HTERT RPE-1 (cell line): ENCODE results near the gene MGAT3.
"Not testable (repeated sequence)": the region's sequence is repeated elsewhere in the genome, so short reads cannot be mapped to it uniquely, and the experiment has no call there.

ENCODE experiments used
- in situ Hi-C: fragments of 300-500 bp; cut with MboI; formaldehyde crosslinking; loops from 4 replicates; pipeline ENCODE4 v1.14.3; 2020; ENCODE audit warnings: low sequenced_read_pairs

Gene MGAT3, protein sequence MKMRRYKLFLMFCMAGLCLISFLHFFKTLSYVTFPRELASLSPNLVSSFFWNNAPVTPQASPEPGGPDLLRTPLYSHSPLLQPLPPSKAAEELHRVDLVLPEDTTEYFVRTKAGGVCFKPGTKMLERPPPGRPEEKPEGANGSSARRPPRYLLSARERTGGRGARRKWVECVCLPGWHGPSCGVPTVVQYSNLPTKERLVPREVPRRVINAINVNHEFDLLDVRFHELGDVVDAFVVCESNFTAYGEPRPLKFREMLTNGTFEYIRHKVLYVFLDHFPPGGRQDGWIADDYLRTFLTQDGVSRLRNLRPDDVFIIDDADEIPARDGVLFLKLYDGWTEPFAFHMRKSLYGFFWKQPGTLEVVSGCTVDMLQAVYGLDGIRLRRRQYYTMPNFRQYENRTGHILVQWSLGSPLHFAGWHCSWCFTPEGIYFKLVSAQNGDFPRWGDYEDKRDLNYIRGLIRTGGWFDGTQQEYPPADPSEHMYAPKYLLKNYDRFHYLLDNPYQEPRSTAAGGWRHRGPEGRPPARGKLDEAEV

DNA sequence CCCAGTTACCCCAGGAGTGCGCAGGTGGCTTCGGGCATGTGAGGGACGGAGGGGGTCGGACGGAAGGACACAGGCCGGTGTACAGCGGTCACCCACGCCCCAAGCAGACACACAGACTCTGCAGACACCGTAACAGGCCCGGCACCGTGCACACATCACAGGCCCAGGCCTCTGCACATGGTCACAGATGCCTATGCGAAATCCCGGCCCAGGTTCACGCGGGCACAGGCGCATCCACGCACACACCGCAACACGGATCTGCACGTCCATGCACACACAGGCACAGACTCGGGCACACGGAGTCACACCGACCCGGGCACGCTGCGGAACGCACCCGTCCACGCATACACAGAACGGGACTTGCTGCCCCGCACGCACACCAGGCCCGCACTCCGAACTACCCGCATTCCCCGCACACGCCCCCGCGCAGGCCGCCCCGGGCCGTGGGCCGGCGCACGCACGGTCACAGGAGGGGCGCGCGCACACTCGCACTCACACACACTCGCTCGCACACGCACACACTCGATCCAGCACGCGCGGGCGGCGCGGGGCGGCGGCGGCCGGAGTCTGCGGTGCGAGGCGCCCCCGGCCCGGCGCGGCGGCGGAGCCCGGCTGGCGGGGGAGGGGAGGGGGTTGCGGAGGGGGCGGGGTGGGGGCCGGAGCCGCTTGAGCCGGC lies at the start of gene MGAT3:
Gene MGAT3, plus strand, starts transcription at position 491 of the 676 bp plus-strand sequence. CDS start 30,336 bp downstream, outside the sequence.
- in situ Hi-C loops = no loop called here

DNA sequence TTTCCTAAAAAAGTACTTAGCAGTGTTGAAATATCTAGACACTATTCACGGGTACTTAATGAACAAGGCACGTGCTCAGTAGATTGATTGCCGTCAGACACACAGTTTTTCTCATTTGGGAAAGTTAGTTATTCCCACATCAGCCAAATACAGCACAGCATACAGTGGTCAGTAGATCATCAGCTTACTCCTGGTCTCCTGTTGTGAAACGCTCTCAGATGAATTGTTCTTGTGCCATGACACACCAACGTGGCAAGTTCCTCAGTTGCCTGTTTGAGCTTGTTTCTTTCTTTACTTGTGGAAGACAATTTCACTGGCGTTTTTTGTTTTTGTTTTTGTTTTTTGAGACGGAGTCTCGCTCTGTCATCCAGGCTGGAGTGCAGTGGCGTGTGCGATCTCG lies 48.6 kb upstream of the MGAT3 start:
- in situ Hi-C loops = no loop called here

DNA sequence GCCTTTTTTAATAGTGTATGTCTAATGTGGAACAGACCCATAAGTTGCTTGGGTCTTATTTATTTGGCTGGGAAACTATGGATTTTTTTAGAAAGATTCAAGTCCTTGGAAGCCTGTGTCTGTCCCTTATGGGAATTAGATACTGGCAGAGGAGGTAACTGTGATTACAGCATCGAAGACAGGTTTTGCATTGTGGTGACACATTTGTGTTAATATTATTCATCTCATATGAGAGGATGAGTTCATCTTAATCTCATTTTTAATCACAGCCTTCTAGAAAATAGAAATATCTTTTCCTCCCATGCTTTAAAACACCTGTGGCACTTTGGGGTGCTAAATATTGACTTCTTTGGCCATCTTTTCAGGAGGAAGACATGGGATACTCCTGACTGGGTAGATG lies 48.0 kb upstream of the MGAT3 start:
- in situ Hi-C loops = no loop called here

DNA sequence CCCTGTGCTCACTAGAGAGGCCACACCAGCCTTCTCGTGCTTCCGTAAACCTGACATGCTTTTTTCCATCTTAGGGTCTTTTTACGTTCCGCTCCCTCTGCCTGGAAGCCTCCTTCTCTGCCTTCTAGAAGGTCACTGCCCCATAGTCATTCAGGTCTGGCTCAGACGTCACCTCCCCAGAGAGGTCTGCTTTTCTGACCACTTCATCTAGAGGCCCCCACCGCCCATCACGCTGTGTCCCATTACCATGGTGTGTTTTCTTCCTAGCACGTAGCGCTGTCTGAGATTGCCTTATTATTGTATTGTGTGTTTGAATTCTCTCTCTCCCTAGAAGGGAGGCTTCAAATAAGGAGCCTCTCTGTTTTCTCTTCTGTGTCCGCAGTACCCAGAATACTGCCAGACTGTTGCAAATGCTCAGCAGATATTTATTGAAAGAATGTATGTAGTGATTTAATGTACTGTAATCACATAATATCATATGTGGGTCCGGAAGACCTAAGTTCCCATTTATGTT lies 47.2 kb upstream of the MGAT3 start:
- in situ Hi-C loops = no loop called here

DNA sequence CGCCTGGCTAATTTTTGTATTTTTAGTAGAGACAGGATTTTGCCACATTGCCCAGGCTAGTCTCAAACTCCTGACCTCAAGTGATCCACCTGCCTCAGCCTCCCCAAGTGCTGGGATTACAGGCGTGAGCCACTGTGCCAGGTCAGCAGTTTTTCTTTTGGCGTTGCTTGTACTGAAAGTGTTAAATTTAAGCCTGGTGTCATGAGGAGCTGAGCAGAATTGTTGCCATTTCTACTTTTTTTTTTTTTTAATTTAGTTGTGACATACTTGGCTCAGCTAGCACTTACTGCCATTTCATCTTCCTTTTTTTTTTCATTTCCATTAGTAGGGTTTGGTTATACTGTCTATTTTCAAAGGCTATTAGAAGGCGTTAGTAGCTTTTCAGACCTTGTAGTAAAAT lies 46.5 kb upstream of the MGAT3 start:
- in situ Hi-C loops = no loop called here

DNA sequence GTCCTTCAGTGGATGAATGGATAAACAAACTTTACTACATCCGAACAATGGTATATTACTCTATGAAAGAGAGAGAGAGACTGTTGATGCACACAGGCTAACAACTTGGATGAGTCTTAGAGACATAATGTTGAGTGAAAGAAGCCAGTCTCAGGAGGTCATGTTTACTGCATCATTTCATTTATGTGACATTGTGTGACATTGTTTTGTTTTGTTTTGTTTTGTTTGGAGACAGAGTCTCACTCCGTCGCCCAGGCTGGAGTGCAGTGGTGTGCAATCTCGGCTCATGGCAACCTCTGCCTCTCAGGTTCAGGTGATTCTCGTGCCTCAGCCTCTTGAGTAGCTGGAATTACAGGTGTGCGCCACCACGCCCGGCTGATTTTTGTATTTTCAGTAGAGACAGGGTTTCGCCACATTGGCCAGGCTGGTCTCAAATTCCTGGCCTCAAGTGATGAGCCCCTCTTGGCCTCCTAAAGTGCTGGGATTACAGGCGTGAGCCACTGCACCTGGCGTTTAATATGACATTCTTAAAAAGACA lies 44.9 kb upstream of the MGAT3 start:
- in situ Hi-C loops = not testable (repeated sequence)

DNA sequence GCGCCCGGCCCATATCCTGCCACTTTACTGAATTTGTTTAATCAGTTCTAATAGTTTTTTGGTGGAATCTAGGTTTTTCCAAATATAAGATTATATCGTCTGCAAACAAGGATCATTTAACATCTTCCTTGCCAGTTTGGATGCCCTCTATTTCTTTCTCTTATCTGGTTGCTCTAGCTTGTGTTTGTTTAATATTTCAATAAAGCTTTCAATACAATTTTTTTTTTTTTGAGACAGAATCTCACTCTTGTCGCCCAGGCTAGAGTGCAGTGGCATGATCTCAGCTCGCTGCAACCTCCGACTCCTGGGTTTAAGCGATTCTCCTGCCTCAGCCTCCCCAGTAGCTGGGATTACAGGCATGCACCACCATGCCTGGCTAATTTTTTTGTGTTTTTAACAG lies 43.6 kb upstream of the MGAT3 start:
- in situ Hi-C loops = not testable (repeated sequence)

DNA sequence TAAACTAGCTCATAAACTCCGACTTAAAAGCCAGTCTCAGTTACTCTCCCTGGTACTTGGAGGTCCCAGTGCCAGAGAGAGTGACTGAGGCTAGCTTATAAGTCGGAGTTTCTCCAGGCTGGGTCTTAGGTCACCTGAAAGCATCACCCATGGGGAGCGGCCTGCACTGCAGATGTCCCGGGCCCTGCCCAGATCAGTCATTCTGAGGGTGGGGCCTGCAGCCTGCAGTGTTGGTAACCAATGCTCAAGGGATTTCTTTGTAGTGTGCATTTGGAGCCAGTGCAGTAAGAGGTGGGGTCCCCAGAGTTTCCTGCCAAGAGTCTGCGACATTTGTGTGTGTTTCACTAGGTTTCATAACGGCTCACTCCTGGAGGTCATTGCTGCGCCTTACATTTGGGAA lies 42.4 kb upstream of the MGAT3 start:
- in situ Hi-C loops = no loop called here

DNA sequence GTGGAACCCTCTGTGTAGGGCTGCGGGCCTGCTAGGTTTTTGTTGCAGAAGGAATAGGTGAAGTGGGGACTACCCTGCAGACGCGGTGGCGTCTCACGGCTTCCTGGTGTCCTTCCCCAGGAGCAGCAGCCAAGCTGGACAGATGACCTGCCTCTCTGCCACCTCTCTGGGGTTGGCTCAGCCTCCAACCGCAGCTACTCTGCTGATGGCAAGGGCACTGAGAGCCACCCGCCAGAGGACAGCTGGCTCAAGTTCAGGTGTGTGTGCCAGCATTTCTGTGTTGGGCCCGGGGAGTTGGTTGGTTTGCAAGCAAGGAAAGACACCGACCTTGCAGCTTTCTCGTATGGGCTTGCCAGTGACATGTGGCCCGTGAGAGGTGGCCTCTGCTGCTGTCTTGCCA lies 41.9 kb upstream of the MGAT3 start:
- in situ Hi-C loops = no loop called here

DNA sequence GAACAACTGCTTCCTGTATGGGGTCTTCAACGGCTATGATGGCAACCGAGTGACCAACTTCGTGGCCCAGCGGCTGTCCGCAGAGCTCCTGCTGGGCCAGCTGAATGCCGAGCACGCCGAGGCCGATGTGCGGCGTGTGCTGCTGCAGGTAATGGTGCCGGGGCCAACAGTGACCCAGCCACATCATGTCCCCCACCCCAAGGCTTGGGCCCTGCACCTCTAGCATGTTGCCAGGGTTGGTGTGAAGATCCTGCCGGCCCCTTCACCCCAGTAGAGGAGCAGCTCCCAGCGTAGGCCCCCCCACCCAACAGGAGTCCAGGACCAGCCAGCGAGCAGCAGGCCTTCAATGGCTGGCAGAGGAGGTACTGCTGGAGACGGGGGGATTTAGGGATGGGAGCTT lies 41.3 kb upstream of the MGAT3 start:
- in situ Hi-C loops = no loop called here

DNA sequence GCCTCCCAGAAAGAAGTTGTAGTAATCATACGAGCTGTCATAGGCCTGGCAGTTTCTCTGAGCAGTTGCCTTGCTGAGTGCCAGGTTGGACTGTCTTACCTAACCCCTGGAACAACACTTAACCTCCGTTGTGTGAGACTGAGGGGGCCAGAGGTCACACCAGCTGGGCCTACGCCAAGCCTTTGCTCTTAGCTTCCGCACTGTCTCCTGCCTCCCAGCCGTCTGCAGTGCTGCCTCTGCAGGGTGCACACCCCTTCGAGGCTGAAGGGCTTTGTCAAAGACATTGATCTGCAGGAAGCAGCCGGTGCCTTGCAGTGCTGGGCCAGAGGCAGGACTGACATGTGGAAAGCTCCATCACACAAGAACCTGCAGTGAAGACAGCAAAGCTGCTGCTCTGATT lies 40.5 kb upstream of the MGAT3 start:
- in situ Hi-C loops = no loop called here

DNA sequence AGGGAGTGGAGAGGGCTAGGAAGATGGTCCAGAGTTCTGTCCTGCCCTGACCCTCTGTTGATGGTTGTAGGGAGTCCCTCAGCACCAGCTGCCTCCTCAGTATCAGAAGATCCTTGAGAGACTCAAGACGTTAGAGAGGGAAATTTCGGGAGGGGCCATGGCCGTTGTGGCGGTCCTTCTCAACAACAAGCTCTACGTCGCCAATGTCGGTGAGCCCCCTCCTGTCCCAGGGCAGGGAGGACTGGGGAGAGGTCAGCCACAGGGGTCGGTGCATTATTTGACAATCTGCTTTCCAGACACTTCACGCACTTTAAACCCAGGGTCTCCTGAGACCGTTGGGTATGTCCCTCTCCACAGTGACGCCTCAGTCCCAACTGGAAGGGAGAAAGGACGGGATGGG lies 39.2 kb upstream of the MGAT3 start:
- in situ Hi-C loops = no loop called here

DNA sequence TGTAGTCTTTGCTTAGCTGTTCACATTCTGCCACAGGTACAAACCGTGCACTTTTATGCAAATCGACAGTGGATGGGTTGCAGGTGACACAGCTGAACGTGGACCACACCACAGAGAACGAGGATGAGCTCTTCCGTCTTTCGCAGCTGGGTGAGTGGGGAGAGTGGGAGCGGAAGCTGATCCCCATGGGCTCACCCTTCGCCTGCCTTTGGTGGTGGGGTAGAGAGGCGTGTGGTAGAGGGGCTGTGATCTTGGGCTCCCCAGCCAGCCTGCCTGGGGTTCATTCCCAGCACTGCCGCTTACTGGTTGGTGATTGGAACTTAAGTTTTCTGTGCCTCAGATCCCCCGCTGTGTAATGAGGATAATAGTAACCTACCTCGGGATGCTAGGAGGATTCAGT lies 38.1 kb upstream of the MGAT3 start:
- in situ Hi-C loops = no loop called here

DNA sequence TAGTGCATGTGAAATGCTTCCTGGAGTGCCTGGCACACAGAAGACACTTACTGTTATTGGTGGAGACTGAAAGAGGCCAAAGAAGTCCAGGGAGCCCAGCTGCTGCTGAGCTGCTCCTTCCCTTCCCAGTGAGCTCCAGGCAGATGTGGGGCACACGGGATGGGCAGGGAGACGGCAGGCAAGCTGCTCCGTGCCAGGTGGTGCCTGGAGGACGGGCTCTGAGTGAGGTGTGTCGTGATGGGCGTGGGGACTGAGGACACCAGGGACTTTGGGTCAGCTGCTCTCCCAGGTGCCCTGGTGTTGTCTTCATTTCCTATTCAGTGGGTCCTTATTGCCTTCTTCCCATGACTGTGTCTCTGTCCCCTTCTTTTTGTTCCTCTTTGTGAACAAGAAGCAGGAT lies 37.7 kb upstream of the MGAT3 start:
- in situ Hi-C loops = no loop called here

DNA sequence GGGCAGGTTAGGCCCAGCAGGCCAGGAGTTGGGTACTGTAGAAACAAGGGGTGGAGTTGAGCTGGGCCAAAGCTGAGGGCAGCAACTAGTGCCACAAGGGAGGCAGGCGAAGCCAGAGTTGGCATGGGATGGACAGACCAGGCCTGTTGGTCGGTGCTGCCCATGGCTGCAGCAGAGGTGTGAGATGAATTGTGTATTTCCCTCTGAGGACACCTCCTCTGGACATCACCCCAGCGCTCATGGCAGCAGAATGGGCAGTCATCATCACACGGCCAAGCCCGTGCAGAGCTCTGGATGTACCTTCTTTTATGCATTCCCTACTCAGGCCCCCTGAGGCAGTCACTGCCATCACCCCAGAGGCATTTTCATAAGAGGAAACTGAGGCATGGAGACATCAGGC lies 36.9 kb upstream of the MGAT3 start:
- in situ Hi-C loops = no loop called here

DNA sequence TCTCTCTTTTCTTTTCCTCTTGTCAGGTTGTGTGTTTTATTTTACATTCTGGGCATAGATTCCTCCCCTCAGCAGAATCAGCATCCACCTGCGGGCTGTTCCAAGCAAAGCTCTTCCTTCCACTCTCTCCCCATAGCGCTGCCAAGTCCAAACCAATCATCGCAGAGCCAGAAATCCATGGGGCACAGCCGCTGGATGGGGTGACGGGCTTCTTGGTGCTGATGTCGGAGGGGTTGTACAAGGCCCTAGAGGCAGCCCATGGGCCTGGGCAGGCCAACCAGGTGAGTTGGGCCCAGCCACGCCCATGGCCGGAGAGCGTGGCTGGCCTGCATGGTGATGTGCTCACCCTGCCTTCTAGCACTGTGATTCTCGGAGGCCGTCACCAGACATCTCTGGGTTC lies 35.1 kb upstream of the MGAT3 start:
- in situ Hi-C loops = no loop called here

DNA sequence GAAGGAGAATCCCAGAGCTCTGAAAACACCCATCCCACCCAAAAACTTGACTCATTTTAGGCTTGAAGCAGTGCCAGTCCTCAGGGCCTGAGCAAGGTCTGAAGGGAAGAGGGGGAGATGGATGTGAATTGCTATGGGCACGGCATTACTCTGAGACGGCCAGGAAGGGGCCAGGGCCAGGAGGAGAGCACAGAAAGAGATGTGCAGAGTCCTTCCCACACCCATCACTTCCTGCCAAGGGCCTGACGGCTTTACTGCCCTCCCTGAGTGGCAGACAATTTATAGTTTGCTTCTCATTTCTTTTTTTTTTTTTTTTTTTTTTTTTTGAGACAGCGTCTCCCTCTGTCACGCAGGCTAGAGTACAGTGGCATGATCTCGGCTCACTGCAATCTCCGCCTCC lies 34.7 kb upstream of the MGAT3 start:
- in situ Hi-C loops = no loop called here

DNA sequence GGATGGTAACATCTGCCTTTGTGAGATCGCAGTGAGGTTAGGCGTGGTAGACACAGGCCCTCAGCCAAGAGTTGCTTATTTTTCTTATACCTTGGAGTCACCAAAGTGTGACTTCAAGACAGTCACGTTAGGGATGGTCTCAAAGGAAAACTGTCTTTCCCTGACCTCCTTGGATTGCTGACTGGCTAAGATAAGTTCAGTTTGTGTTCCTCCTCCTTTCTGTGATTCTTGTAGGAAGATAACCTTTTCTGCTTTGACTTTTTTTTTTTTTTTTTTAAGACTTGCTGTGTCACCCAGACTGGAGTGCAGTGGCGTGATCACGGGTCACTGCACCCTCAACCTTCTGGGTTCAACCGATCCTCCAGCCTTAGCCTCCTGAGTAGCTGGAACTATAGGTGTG lies 34.1 kb upstream of the MGAT3 start:
- in situ Hi-C loops = no loop called here

DNA sequence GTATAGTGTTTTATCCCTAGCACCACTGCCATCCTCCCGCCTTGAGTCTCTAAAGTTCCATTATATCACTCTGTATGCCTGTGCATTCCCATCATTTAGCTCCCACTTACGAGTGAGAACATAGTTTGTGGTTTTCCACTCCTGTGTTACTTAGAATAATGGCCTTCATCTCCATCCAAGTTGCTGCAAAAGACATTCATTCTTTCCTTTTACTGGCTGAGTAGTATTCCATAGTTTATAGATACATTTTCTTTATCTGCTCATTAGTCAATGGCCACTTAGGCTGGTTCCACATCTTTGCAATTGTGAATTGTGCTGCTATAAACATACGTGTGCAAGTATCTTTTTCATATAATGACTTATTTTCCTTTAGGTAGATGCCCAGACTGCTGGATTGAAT lies 32.8 kb upstream of the MGAT3 start:
- in situ Hi-C loops = no loop called here

DNA sequence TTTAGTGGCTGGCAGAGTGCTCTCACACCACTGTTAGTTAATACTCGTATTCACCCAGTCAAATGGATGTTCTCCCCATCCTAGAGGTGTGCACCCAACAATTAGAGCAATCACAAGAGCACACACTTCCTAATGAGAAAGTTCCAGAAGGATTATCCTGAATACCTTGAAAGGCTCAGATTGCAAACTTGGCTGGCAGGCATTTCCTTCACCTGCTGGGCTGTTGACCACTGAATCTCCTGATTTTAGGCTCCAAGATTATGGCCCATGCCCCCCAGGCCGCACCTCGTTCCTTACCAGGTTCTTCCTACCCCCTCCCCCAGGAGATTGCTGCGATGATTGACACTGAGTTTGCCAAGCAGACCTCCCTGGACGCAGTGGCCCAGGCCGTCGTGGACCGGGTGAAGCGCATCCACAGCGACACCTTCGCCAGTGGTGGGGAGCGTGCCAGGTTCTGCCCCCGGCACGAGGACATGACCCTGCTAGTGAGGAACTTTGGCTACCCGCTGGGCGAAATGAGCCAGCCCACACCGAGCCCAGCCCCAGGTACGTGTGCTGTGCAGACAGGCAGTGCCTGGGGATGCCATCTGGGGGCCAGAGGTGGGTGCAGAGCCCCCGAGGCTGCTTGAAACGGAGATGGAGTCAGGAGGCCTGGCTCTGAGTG lies 30.3 kb upstream of the MGAT3 start:
- in situ Hi-C loops = no loop called here
